Ishikawa (cell line): ENCODE measurements around the gene BMPR1A.

Source experiments
- CEBPB ChIP-seq: IDR thresholded peaks from 2 replicates; pipeline ENCODE4 v1.6.1; 2012
- CREB1 ChIP-seq: IDR thresholded peaks from 2 replicates; pipeline ENCODE4 v1.6.1; 2012; ENCODE audit warnings: low read depth
- EGR1 ChIP-seq: IDR thresholded peaks from 2 replicates; pipeline ENCODE4 v1.6.1; 2012
- EP300 ChIP-seq: IDR thresholded peaks from 2 replicates; pipeline ENCODE4 v1.6.1; 2012; ENCODE audit warnings: borderline replicate concordance
- FOXM1 ChIP-seq: IDR thresholded peaks from 2 replicates; pipeline ENCODE4 v1.6.1; 2012; ENCODE audit warnings: low read depth, borderline replicate concordance
- MAX ChIP-seq: IDR thresholded peaks from 2 replicates; pipeline ENCODE4 v1.6.1; 2012
- NFIC ChIP-seq: IDR thresholded peaks from 2 replicates; pipeline ENCODE4 v1.6.1; 2012
- RAD21 ChIP-seq: IDR thresholded peaks from 2 replicates; pipeline ENCODE4 v1.6.1; 2012; ENCODE audit warnings: low read depth
- REST ChIP-seq: IDR thresholded peaks from 2 replicates; pipeline ENCODE4 v1.6.1; 2012; ENCODE audit warnings: low read depth, mild to moderate bottlenecking
- TAF1 ChIP-seq: IDR thresholded peaks from 2 replicates; pipeline ENCODE4 v1.6.1; 2012; ENCODE audit warnings: low read depth, mild to moderate bottlenecking
- TCF12 ChIP-seq: IDR thresholded peaks from 2 replicates; pipeline ENCODE4 v1.6.1; 2012; ENCODE audit warnings: low read depth
- TEAD4 ChIP-seq: IDR thresholded peaks from 2 replicates; pipeline ENCODE4 v1.6.1; 2012
- USF1 ChIP-seq: IDR thresholded peaks from 2 replicates; pipeline ENCODE4 v1.6.1; 2012
- YY1 ChIP-seq: IDR thresholded peaks from 2 replicates; pipeline ENCODE4 v1.6.1; 2012; ENCODE audit warnings: low read depth
- ZBTB7A ChIP-seq: IDR thresholded peaks from 2 replicates; pipeline ENCODE4 v1.6.1; 2012; ENCODE audit warnings: low read depth

Gene BMPR1A

GRCh38 chr10:86941991-86942421, 185.6 kb downstream of the BMPR1A start:
- TF ChIP-seq EGR1 (no peak), MAX (no peak), TAF1 (no peak), FOXM1 (no peak), CREB1 (no peak), EP300 (no peak), ZBTB7A (no peak), TCF12 (no peak), YY1 (no peak), NFIC (no peak), REST (no peak), RAD21 (no peak), CEBPB (no peak), USF1 (no peak), TEAD4 (no peak)

- TF ChIP-seq TEAD4 (no peak), EP300 (no peak), NFIC (no peak)
These were observed 186.3 kb downstream of the BMPR1A start for GRCh38 chr10:86942441-86943315.

- no peak for TF ChIP-seq EGR1
- TF ChIP-seq CEBPB: no peak
- TF ChIP-seq TEAD4: no peak
- TF ChIP-seq NFIC: no peak
- no peak for TF ChIP-seq TAF1
- TF ChIP-seq ZBTB7A: no peak
- TF ChIP-seq YY1: no peak
- no peak for TF ChIP-seq RAD21
- TF ChIP-seq EP300: no peak
- no peak for TF ChIP-seq USF1
These were observed 187.1 kb downstream of the BMPR1A start for GRCh38 chr10:86943316-86944030.

- TF ChIP-seq TEAD4: no peak
- TF ChIP-seq CREB1: no peak
- no peak for TF ChIP-seq NFIC
- TF ChIP-seq TCF12: no peak
- TF ChIP-seq FOXM1: no peak
- no peak for TF ChIP-seq CEBPB
- no peak for TF ChIP-seq EGR1
- no peak for TF ChIP-seq REST
- TF ChIP-seq EP300: no peak
- no peak for TF ChIP-seq USF1
- no peak for TF ChIP-seq TAF1
- no peak for TF ChIP-seq RAD21
- TF ChIP-seq ZBTB7A: no peak
- no peak for TF ChIP-seq MAX
- no peak for TF ChIP-seq YY1
These were observed 187.6 kb downstream of the BMPR1A start for GRCh38 chr10:86944031-86944419.

- TF ChIP-seq TAF1 (no peak), NFIC (no peak), CEBPB (no peak), USF1 (no peak), ZBTB7A (no peak), EGR1 (no peak), CREB1 (no peak), TEAD4 (no peak), EP300 (no peak), TCF12 (no peak), MAX (no peak), FOXM1 (no peak), RAD21 (no peak), REST (no peak), YY1 (no peak)
These were observed 188.1 kb downstream of the BMPR1A start for GRCh38 chr10:86944471-86944870.
